Neuron (in vitro differentiated cells): ENCODE measurements around the gene MTNR1B.

ENCODE experiments used
- H2AFZ ChIP-seq: one replicate; pipeline ENCODE4 v1.6.1; 2013; ENCODE audit warnings: low read depth, mild to moderate bottlenecking, inconsistent platforms, low read length, moderate library complexity
- H3K27me3 ChIP-seq: one replicate; pipeline ENCODE4 v1.6.1; 2013; ENCODE audit warnings: low read length; ENCODE audit not compliant: insufficient read depth
- H3K36me3 ChIP-seq: one replicate; pipeline ENCODE4 v1.6.1; 2013; ENCODE audit warnings: low read length; ENCODE audit not compliant: insufficient read depth
- H3K4me1 ChIP-seq: one replicate; pipeline ENCODE4 v1.6.1; 2013; ENCODE audit warnings: low read length; ENCODE audit not compliant: insufficient read depth
- H3K4me3 ChIP-seq: 2 replicates; pipeline ENCODE4 v1.5.1; 2013; ENCODE audit warnings: mild to moderate bottlenecking, low read length, moderate library complexity
- H3K9me3 ChIP-seq: one replicate; pipeline ENCODE4 v1.6.1; 2013; ENCODE audit warnings: low read length

The MTNR1B gene

GRCh38 chr11:92962446-92962845 lies 7.0 kb upstream of the MTNR1B start:
- H3K4me1 ChIP-seq, result no peaks in the 10 kb centered on the region
- H3K36me3 ChIP-seq, result no peaks in the 10 kb centered on the region
- no peak overlapping the region for H3K4me3 ChIP-seq
- H2AFZ ChIP-seq, result no peak overlapping the region
- H3K9me3 ChIP-seq, result no peaks in the 10 kb centered on the region
- H3K27me3 ChIP-seq, result no peaks in the 10 kb centered on the region

DNA sequence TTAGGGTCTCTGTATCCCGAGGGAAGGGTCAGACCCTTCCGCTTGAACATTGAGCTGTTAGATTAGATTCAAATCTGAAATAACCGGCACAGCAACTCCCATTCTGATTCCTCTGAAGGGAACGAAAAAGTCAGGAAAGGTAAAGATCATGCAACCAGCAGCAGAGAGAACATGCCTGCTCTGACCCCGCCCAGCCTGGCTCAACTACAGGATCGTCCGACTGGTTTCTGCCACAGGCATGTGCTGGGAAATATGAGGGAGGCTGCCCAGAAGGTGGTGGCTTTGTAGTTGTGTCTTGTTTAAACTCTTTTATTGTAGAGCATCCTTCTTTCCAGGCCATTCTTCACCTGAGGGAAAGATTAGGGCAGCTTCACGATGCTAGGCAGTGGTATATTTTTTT lies 5.0 kb upstream of the MTNR1B start:
- no peaks in the 10 kb centered on the region for H3K9me3 ChIP-seq
- H3K27me3 ChIP-seq, result no peaks in the 10 kb centered on the region
- no peaks in the 10 kb centered on the region for H3K4me1 ChIP-seq
- no peaks in the 10 kb centered on the region for H3K36me3 ChIP-seq
- no peak overlapping the region for H2AFZ ChIP-seq
- H3K4me3 ChIP-seq, result no peak overlapping the region

DNA sequence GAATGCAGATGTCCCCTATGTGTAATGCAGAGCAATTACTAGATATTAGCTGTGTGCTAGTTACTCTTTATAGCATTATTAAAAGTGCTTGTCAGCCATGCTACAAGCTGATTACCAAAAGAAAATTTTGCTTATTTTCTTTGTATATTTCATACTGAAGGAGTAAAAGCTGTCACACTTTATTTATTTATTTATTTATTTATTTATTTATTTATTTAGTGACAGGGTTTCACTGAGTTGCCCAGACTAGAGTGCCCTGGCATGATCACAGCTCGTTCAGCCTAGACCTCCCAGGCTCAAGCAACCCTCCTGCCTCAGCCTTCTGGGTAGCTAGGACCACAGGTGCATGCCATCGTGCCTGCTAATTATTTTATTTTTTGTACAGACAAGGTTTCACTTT lies 4.3 kb upstream of the MTNR1B start:
- H2AFZ ChIP-seq, result no peak overlapping the region
- H3K4me1 ChIP-seq, result no peaks in the 10 kb centered on the region
- H3K27me3 ChIP-seq, result no peaks in the 10 kb centered on the region
- no peaks in the 10 kb centered on the region for H3K36me3 ChIP-seq
- no peaks in the 10 kb centered on the region for H3K9me3 ChIP-seq
- H3K4me3 ChIP-seq, result no peak overlapping the region

- Histone ChIP-seq H2AFZ (no peak overlapping the region), H3K4me1 (peaks cover 3% of the 10 kb centered on the region), H3K4me3 (no peak overlapping the region)
These were observed 2.3 kb upstream of the MTNR1B start for GRCh38 chr11:92967178-92967577.

DNA sequence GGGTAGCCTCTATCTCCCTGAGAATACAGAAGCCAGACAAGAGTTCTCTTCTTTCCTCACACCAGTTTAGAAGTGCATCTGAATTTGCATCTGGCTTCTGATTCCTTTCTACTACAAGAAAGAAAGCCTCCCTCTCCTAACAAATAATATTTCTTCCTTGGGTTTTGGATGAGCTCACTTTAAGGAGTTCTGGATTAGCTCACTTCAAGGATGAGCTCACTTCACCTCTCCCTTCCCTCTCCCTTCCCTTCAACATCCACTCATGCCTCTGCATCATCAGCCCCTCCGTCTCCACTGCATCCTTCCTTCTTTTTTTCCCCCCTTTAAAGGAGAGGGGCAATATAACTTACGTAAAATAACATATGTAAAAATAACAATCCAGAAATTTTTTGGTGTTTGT lies 1.6 kb upstream of the MTNR1B start:
- H3K9me3 ChIP-seq, result no peaks in the 10 kb centered on the region
- H3K4me1 ChIP-seq, result peaks cover 3% of the 10 kb centered on the region
- H3K27me3 ChIP-seq, result no peaks in the 10 kb centered on the region
- H2AFZ ChIP-seq, result no peak overlapping the region
- no peaks in the 10 kb centered on the region for H3K36me3 ChIP-seq
- no peak overlapping the region for H3K4me3 ChIP-seq

More at GRCh38 chr11:92967178-92967577, 2.3 kb upstream of the MTNR1B start:
- Histone ChIP-seq H3K9me3 (no peaks in the 10 kb centered on the region), H3K27me3 (no peaks in the 10 kb centered on the region), H3K36me3 (no peaks in the 10 kb centered on the region)

DNA sequence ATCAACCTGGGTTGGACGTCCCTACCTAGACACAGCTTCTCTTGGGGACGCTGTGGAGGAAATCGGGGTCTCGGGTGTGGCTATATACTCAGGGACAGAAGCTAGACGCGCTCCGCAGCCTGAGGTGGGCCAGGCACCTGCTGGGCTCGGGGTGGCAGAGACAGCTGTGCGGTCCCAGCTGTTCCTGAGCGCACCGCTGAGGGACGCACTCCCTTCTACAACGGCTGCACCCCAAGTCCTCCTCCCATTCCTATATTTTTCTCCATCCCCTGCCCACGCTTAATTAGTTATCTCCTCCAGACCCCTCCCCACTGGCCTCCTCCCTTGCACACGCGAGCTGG lies 188 bp upstream of the MTNR1B start:
- no peak overlapping the region for H3K4me3 ChIP-seq

GRCh38 chr11:92972248-92972647 lies 2.8 kb downstream of the MTNR1B start:
- Histone ChIP-seq H2AFZ (no peak overlapping the region), H3K4me3 (no peak overlapping the region), H3K9me3 (no peaks in the 10 kb centered on the region), H3K4me1 (peaks cover 3% of the 10 kb centered on the region), H3K27me3 (no peaks in the 10 kb centered on the region), H3K36me3 (no peaks in the 10 kb centered on the region)

More for the DNA sequence above, 188 bp upstream of the MTNR1B start:
- H3K36me3 ChIP-seq, result no peaks in the 10 kb centered on the region
- H3K4me1 ChIP-seq, result peaks cover 3% of the 10 kb centered on the region
- no peaks in the 10 kb centered on the region for H3K9me3 ChIP-seq
- H2AFZ ChIP-seq, result no peak overlapping the region
- no peaks in the 10 kb centered on the region for H3K27me3 ChIP-seq

- Histone ChIP-seq H3K27me3 (no peaks in the 10 kb centered on the region), H3K4me3 (no peak overlapping the region), H3K9me3 (no peaks in the 10 kb centered on the region), H3K36me3 (no peaks in the 10 kb centered on the region), H2AFZ (no peak overlapping the region), H3K4me1 (peaks cover 3% of the 10 kb centered on the region)
These were observed 5.8 kb downstream of the MTNR1B start for GRCh38 chr11:92975285-92975684.

DNA sequence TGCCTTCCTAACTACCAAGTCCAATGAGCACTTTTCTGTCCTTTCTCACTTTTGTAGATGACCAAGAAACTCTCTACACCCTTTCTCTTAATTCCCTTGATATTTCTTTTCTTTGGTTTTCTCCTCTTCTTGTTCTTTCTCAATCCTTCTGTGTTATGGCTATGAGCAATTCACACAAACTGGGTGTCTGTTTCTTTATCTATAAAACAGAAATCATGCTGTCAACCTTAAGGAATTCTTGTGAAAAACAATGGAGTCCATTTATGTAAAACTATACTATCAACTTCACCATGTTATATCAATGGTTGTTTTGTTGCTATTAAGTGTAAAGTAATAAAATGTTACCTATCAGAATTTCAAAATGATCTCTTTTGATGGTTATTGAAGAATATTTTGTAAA lies 7.2 kb downstream of the MTNR1B start:
- Histone ChIP-seq H2AFZ (no peak overlapping the region), H3K4me1 (peaks cover under 1% of the 10 kb centered on the region), H3K36me3 (no peaks in the 10 kb centered on the region), H3K27me3 (no peaks in the 10 kb centered on the region), H3K9me3 (no peaks in the 10 kb centered on the region), H3K4me3 (no peak overlapping the region)

DNA sequence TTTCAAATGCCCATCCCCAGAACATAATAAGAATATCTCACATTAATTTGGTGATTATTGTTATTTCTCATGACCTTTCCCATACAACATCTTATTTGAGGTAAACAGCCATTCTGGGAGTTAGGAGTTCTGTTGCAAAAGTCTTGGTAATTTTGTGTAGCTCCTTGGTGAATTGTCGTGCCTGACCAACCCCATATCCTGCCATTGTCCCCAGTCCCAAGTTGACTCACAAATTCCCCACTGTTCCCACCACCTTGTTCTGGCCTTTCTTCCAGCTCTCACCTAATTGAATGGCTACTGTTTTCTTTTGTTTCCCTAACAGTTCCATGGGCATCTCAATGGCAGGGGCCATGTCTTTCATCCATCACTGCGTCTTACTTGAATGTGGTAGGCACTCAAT lies 8.0 kb downstream of the MTNR1B start:
- no peaks in the 10 kb centered on the region for H3K36me3 ChIP-seq
- H3K4me1 ChIP-seq, result no peaks in the 10 kb centered on the region
- H2AFZ ChIP-seq, result no peak overlapping the region
- H3K9me3 ChIP-seq, result no peaks in the 10 kb centered on the region
- H3K4me3 ChIP-seq, result no peak overlapping the region
- H3K27me3 ChIP-seq, result no peaks in the 10 kb centered on the region

- Histone ChIP-seq H3K27me3 (no peaks in the 10 kb centered on the region), H2AFZ (no peak overlapping the region), H3K4me3 (no peak overlapping the region), H3K4me1 (no peaks in the 10 kb centered on the region), H3K36me3 (no peaks in the 10 kb centered on the region), H3K9me3 (no peaks in the 10 kb centered on the region)
These were observed 9.0 kb downstream of the MTNR1B start for GRCh38 chr11:92978271-92979111.

DNA sequence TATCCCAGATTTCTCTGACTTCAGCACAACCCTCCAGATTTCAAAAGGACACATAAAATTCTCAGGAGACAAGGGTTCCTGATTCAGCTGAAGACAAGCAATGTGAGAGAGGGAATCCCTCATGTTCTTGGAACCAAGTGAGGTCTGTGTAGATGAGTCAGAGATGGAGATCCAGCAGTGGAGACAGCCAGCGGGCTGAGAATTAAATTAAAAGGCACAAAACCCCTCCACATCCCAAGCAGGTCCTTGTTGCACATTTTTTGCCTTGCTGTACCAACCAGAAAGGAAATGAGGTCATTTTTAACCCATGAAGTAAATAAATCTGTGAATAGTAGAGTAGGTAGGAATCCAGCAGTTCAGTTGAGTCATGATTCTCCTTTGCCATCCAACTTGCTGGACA lies 9.7 kb downstream of the MTNR1B start:
- no peaks in the 10 kb centered on the region for H3K4me1 ChIP-seq
- H3K4me3 ChIP-seq, result no peak overlapping the region
- no peaks in the 10 kb centered on the region for H3K9me3 ChIP-seq
- no peaks in the 10 kb centered on the region for H3K36me3 ChIP-seq
- H3K27me3 ChIP-seq, result no peaks in the 10 kb centered on the region
- no peak overlapping the region for H2AFZ ChIP-seq

DNA sequence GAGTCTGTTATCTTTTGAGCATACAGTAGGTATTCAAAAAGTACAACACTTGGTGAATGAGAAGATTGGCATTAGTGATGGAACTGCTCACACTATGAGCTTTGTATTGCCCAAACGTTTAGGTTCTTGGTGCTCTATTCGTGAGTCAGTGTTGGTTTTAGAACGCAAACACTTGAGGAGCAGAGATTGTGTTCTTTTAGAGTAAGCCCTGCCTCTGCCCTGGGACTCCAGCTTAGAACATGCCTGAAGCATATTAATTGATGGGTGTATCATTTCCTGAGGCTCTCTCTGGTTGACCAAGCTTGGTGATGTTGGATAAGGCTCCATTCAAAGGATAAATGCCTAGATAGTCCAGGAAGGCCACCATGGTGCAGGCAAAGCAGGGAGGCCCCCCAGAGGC lies 10.9 kb downstream of the MTNR1B start:
- H3K4me1 ChIP-seq, result no peaks in the 10 kb centered on the region
- no peaks in the 10 kb centered on the region for H3K9me3 ChIP-seq
- no peaks in the 10 kb centered on the region for H3K27me3 ChIP-seq
- H2AFZ ChIP-seq, result no peak overlapping the region
- no peaks in the 10 kb centered on the region for H3K36me3 ChIP-seq
- H3K4me3 ChIP-seq, result no peak overlapping the region

DNA sequence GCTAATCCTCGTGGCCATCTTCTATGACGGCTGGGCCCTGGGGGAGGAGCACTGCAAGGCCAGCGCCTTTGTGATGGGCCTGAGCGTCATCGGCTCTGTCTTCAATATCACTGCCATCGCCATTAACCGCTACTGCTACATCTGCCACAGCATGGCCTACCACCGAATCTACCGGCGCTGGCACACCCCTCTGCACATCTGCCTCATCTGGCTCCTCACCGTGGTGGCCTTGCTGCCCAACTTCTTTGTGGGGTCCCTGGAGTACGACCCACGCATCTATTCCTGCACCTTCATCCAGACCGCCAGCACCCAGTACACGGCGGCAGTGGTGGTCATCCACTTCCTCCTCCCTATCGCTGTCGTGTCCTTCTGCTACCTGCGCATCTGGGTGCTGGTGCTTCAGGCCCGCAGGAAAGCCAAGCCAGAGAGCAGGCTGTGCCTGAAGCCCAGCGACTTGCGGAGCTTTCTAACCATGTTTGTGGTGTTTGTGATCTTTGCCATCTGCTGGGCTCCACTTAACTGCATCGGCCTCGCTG lies 12.1 kb downstream of the MTNR1B start:
- Histone ChIP-seq H3K36me3 (no peaks in the 10 kb centered on the region), H3K4me3 (no peak overlapping the region), H2AFZ (no peak overlapping the region), H3K27me3 (no peaks in the 10 kb centered on the region), H3K9me3 (no peaks in the 10 kb centered on the region), H3K4me1 (no peaks in the 10 kb centered on the region)
